Measurements from ENCODE around the gene NUDT7. TPM values are rescaled to one million over a fixed set of nuclear protein-coding genes. Genes with fewer than 3 reads are reported as not detected.

The NUDT7 gene
- total RNA-seq, 4 donors from 2014 or later = 2.4 to 18.2 (median 8.7) TPM

DNA sequence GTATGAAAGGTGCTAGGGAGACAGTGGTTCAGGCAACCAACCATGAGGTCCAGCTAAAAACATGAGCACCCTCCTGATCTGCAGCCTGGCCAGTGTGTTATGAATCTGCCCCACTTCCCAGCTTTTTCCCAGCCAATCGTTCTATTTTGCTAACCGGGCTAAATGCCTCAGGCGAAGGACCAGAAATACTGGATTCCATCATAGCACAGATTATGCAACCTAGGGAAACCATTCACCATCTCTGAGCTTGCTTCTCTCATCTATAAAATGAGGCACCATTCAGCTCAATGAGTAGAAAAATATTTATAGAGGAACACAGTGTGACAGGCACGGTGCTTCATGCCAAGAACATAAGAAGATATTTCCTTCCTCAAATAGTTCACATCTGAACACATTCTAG lies 45.2 kb upstream of the NUDT7 start:
- Histone ChIP-seq H3K27me3 (peaks cover 4% of the 10 kb centered on the region), H3K36me3 (no peaks in the 10 kb centered on the region), H3K4me3 (no peak overlapping the region), H3K27ac (no peak overlapping the region), H3K9me3 (no peaks in the 10 kb centered on the region), H3K4me1 (peaks cover 0 to 5% (median 0%) of the 10 kb centered on the region in 4 donors)
- no peak for DNase-seq
- 56 to 57% methylated on average over 4 of the region's 4 CpGs for WGBS, 2 donors (ENCODE audit: low coverage in 1 of 2)
- TF ChIP-seq EP300 (IDR thresholded peaks at IDR 0.05; ENCODE audit: low read depth) (no peak), POLR2A (IDR thresholded peaks at IDR 0.05) (no peak), POLR2AphosphoS5 (IDR thresholded peaks at IDR 0.05) (no peak)
- TF ChIP-seq, protein P1, sequence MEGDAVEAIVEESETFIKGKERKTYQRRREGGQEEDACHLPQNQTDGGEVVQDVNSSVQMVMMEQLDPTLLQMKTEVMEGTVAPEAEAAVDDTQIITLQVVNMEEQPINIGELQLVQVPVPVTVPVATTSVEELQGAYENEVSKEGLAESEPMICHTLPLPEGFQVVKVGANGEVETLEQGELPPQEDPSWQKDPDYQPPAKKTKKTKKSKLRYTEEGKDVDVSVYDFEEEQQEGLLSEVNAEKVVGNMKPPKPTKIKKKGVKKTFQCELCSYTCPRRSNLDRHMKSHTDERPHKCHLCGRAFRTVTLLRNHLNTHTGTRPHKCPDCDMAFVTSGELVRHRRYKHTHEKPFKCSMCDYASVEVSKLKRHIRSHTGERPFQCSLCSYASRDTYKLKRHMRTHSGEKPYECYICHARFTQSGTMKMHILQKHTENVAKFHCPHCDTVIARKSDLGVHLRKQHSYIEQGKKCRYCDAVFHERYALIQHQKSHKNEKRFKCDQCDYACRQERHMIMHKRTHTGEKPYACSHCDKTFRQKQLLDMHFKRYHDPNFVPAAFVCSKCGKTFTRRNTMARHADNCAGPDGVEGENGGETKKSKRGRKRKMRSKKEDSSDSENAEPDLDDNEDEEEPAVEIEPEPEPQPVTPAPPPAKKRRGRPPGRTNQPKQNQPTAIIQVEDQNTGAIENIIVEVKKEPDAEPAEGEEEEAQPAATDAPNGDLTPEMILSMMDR (IDR thresholded peaks at IDR 0.05) = no peak
- intact Hi-C loops (cut with DNase I; ENCODE audit: low total_unique reads) (loop anchor here (2.0 kb wide), 1 partner anchor 294 kb away; no protein-coding TSS in a partner anchor), in situ Hi-C loops (cut with MboI; ENCODE audit: low pct_ligation_motif_present in 1 of 4, low pct_unique_long_range_greater_than_20kb in 1 of 4, low sequenced_read_pairs in 3 of 4) (loop anchor here (5.0 to 10.0 kb wide), 2 partner anchors 295 to 298 kb away; no protein-coding TSS in a partner anchor)

DNA sequence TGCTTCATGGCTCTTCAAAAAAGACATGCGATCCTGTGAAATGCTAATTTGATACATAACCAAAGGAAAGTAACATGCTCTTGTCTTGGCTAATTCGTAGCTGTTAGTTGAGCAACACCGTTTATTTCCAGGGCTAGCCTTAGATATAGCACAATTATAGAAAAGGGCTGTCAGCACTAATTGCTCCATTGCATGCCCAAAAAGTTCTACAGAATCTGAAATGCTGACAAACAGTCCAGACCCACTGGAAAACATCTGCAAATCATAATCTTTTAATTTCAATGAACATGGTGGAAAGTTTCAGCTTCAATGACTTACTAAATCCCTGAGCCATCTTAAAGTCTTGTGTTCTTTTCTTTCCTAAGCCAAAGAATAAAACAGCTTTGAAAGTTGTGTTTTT lies 42.9 kb upstream of the NUDT7 start:
- no peak for DNase-seq
- no peaks in the 10 kb centered on the region for H3K36me3 ChIP-seq
- intact Hi-C loops (cut with DNase I; ENCODE audit: low total_unique reads) (no loop called here), in situ Hi-C loops (cut with MboI; ENCODE audit: low pct_ligation_motif_present in 1 of 4, low pct_unique_long_range_greater_than_20kb in 1 of 4, low sequenced_read_pairs in 3 of 4) (loop anchor here (5.0 to 10.0 kb wide), 2 partner anchors 293 to 295 kb away; no protein-coding TSS in a partner anchor)
- no peak overlapping the region for H3K27ac ChIP-seq
- peaks cover 0 to 5% (median 0%) of the 10 kb centered on the region in 4 donors for H3K4me1 ChIP-seq
- 63 to 64% methylated on average over 3 of the region's 3 CpGs for WGBS, 2 donors (ENCODE audit: low coverage in 1 of 2)
- no peaks in the 10 kb centered on the region for H3K9me3 ChIP-seq
- TF ChIP-seq EP300 (IDR thresholded peaks at IDR 0.05; ENCODE audit: low read depth) = no peak
- TF ChIP-seq POLR2A (IDR thresholded peaks at IDR 0.05) = no peak
- TF ChIP-seq, protein P1 (IDR thresholded peaks at IDR 0.05) = no peak
- TF ChIP-seq POLR2AphosphoS5 (IDR thresholded peaks at IDR 0.05) = no peak
- peaks cover 4% of the 10 kb centered on the region for H3K27me3 ChIP-seq
- no peak overlapping the region for H3K4me3 ChIP-seq

DNA sequence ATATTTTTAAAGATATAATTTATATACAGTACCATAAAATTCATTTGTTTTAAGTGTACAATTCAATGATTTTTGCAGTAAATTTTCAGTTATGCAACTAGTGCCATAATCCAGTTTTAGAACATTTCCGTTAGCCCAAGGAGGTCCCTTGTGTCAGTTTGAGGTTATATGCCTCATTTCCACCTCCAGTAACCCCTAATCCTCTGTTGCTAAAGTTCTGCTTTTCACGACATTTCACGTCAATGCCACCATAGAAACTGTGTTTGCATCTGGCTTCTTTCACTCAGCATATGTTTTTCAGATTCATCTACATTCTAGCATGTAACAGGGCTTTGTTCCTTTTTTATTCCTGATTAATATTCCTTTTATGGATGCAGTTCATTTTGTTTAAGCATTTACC lies 42.4 kb upstream of the NUDT7 start:
- no peaks in the 10 kb centered on the region for H3K36me3 ChIP-seq
- peaks cover 4% of the 10 kb centered on the region for H3K27me3 ChIP-seq
- H3K27ac ChIP-seq = no peak overlapping the region
- TF ChIP-seq, protein P1 (IDR thresholded peaks at IDR 0.05) = no peak
- TF ChIP-seq POLR2A (IDR thresholded peaks at IDR 0.05) = no peak
- no peak for TF ChIP-seq EP300 (IDR thresholded peaks at IDR 0.05; ENCODE audit: low read depth)
- TF ChIP-seq POLR2AphosphoS5 (IDR thresholded peaks at IDR 0.05) = no peak
- 39 to 52% methylated on average over 3 of the region's 3 CpGs for WGBS, 2 donors (ENCODE audit: low coverage in 1 of 2)
- in situ Hi-C loops (cut with MboI; ENCODE audit: low pct_ligation_motif_present in 1 of 4, low pct_unique_long_range_greater_than_20kb in 1 of 4, low sequenced_read_pairs in 3 of 4) (loop anchor here (5.0 to 10.0 kb wide), 2 partner anchors 292 to 295 kb away; no protein-coding TSS in a partner anchor), intact Hi-C loops (cut with DNase I; ENCODE audit: low total_unique reads) (no loop called here)
- no peak for DNase-seq
- no peak overlapping the region for H3K4me3 ChIP-seq
- no peaks in the 10 kb centered on the region for H3K9me3 ChIP-seq
- H3K4me1 ChIP-seq = peaks cover 0 to 5% (median 0%) of the 10 kb centered on the region in 4 donors

DNA sequence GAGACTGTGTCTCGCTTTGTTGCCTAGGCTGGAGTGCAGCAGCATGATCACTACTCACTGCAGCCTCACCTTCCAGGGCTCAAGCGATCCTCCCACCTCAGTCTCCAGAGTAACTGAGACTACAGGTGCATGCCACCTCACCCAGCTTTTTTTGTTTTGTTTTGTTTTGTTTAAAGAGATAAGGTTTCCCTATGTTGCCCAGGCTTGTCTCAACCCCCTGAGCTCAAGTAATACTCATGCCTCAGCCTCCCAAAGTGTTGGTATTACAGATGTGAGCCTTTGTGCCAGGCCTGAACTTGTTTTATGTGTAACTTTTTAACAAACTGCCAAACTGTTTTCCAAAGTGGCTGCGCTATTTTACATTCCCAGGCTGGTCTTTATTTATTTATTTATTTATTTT lies 41.8 kb upstream of the NUDT7 start:
- WGBS, 2 donors (ENCODE audit: low coverage in 1 of 2) = 79 to 89% methylated on average over 3 of the region's 3 CpGs
- H3K36me3 ChIP-seq = no peaks in the 10 kb centered on the region
- intact Hi-C loops (cut with DNase I; ENCODE audit: low total_unique reads) = no loop called here

DNA sequence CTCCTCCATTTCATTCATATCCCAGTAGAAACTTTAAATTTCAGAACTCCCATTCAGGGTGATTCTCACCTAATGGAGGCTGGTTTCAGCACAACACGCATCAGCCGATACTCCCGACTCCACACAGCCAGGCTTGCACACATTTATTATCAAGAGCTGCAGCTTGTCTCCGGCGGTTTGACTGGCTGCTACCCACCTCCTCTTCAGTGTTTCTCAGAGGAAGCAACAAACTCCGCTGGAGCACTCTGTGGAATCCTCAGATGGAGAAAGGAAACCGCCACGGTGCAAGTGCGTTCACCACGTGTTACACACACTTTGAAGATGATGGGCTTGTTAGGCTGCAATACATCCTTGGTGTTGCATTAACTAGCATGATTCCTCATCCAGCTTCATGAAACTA lies 39.7 kb upstream of the NUDT7 start:
- in situ Hi-C loops (cut with MboI; ENCODE audit: low pct_ligation_motif_present in 1 of 4, low pct_unique_long_range_greater_than_20kb in 1 of 4, low sequenced_read_pairs in 3 of 4) = no loop called here
- H3K27ac ChIP-seq = no peak overlapping the region
- TF ChIP-seq POLR2AphosphoS5 (IDR thresholded peaks at IDR 0.05) = no peak
- TF ChIP-seq EP300 (IDR thresholded peaks at IDR 0.05; ENCODE audit: low read depth) = no peak
- TF ChIP-seq, protein P1 (IDR thresholded peaks at IDR 0.05) = no peak
- no peak for TF ChIP-seq POLR2A (IDR thresholded peaks at IDR 0.05)
- H3K36me3 ChIP-seq = no peaks in the 10 kb centered on the region
- intact Hi-C loops (cut with DNase I; ENCODE audit: low total_unique reads) = no loop called here
- DNase-seq = no peak
- H3K27me3 ChIP-seq = no peaks in the 10 kb centered on the region
- H3K4me1 ChIP-seq = no peaks in the 10 kb centered on the region
- H3K9me3 ChIP-seq = no peaks in the 10 kb centered on the region
- no peak overlapping the region for H3K4me3 ChIP-seq
- 77% methylated on average over 10 of the region's 10 CpGs; no CpG with 5 or more reads in 1 of the 2 donors for WGBS, 2 donors (ENCODE audit: low coverage in 1 of 2)

More for the DNA sequence above, 41.8 kb upstream of the NUDT7 start:
- Histone ChIP-seq H3K27me3 (peaks cover 4% of the 10 kb centered on the region), H3K4me3 (no peak overlapping the region), H3K4me1 (peaks cover 0 to 4% (median 0%) of the 10 kb centered on the region in 4 donors), H3K27ac (no peak overlapping the region), H3K9me3 (no peaks in the 10 kb centered on the region)
- no peak for TF ChIP-seq POLR2A (IDR thresholded peaks at IDR 0.05)
- in situ Hi-C loops (cut with MboI; ENCODE audit: low pct_ligation_motif_present in 1 of 4, low pct_unique_long_range_greater_than_20kb in 1 of 4, low sequenced_read_pairs in 3 of 4) = no loop called here
- no peak for DNase-seq

Measured in transverse colon (tissue), 4 donors.